Pancreas (tissue), 10 donors: Measurements from ENCODE around the gene TAS2R19. TPM values are rescaled to one million over a fixed set of nuclear protein-coding genes. Genes with fewer than 3 reads are reported as not detected.

Experiments
- ATAC-seq, 4 donors: fragments of 200-7000 bp; cut with Tn5 transposase; one replicate each; pipeline versions ENCODE4 v1.8.0 to v1.9.1; 2020; ENCODE audit warnings: mild to moderate bottlenecking in 4 of 4, moderate library complexity in 4 of 4
- DNase-seq, 6 donors: peaks; one replicate each; pipeline ENCODE4 v3.0.0-alpha.2; 2020
- FAIRE-seq: peaks from 2 replicates; lab custom pipeline; 2012; peaks lifted over from hg19 to GRCh38; lab: Jason Lieb, UNC
- H3K27ac ChIP-seq, 4 donors: fragments of 200-600 bp; sonication (generic); 1 replicate in 3 of 4; 2 replicates in 1 of 4; pipeline versions ENCODE4 v1.5.0 to v1.8.0; 2020
- H3K27me3 ChIP-seq, 4 donors: fragments of 200-600 bp; one replicate each; pipeline ENCODE4 v1.8.0; 2021
- H3K36me3 ChIP-seq, 3 donors: fragments of 200-600 bp; sonication (generic) in 1 of 3; one replicate each; pipeline versions ENCODE4 v1.5.0 to v1.8.0; 2020 to 2021
- H3K4me1 ChIP-seq, 3 donors: fragments of 200-600 bp; one replicate each; pipeline ENCODE4 v1.8.0; 2021
- H3K4me3 ChIP-seq, 4 donors: fragments of 200-600 bp; sonication (generic) in 2 of 4; one replicate each; pipeline versions ENCODE4 v1.5.0 to v1.8.0; 2020 to 2021
- H3K9me3 ChIP-seq, 4 donors: fragments of 200-600 bp; one replicate each; pipeline ENCODE4 v1.8.0; 2021
- CTCF ChIP-seq, 4 donors: fragments of 200-600 bp; sonication (generic) in 3 of 4; IDR thresholded peaks; one replicate each; pipeline versions ENCODE4 v1.5.0 to v1.8.0; 2021; ENCODE audit warnings: antibody characterized with exemption in 4 of 4
- WGBS, 2 donors: extraction: QIAGEN DNeasy Blood & Tissue Kit; methylation state at CpG; one replicate each; pipeline ENCODE4 v1.1.7; 2013; 5-methylcytosine and 5-hydroxymethylcytosine counted together
- intact Hi-C, 3 donors: fragments of 100-400 bp; cut with DNase I; formaldehyde crosslinking; loops; one replicate each; pipeline versions ENCODE4 v1.11.1 to v1.14.2; 2022
- polyA plus RNA-seq, 2 donors: library from polyadenylated mRNA; stranded (reverse); fragments of 200-250 nt; gene quantifications; one replicate each; pipeline ENCODE4 v1.2.3, GENCODE V29; 2013
- total RNA-seq, 6 donors: library from RNA; stranded (reverse); fragmentation: NEBNext Ultra II Directional in 4 of 6; extraction: Animal tissue kit (Norgen Biotek cat#: 25700) in 4 of 6; gene quantifications; one replicate each; pipeline versions ENCODE4 v1.2.1 to v1.2.4, GENCODE V29; 2021 to 2023
- donor health status: healthy with polysubstance abuse.
- donor health status: DM: no; HTN: no; CAD: no; lungs with moderate emphysema.
- donor health status: DM: no; HTN: no; CAD: no.
- donor health status: control.
- donor health status: control.
- donor health status: Bipolar disorder and iron deficiency.
- donor health status: DM: yes; HTN: yes; CAD: no.
- donor health status: DM: no; HTN: no; CAD: no.
- donor health status: DM: no; HTN: no; CAD: no.
- donor health status: DM: yes; HTN: yes; CAD: no.

The TAS2R19 gene
- total and polyA plus RNA-seq, 8 donors, result 0.19 to 2.0 (median 0.89) TPM

- no peaks in the 10 kb centered on the region for H3K27me3 ChIP-seq
- intact Hi-C loops, result no loop called here
- no peak overlapping the region for H3K4me3 ChIP-seq
- ATAC-seq (peak in 1 of 4 donors; percentile 18), FAIRE-seq (no peak), DNase-seq (no peak)
- H3K4me1 ChIP-seq, result no peaks in the 10 kb centered on the region
- 65 to 68% methylated on average over 2 of the region's 2 CpGs for WGBS, 2 donors
- H3K27ac ChIP-seq, result no peak overlapping the region
- TF ChIP-seq CTCF (IDR thresholded peaks at IDR 0.05), result no peak
- H3K36me3 ChIP-seq, result no peaks in the 10 kb centered on the region
- no peaks in the 10 kb centered on the region for H3K9me3 ChIP-seq
These were observed 967 bp upstream of the TAS2R19 start for GRCh38 chr12:11023387-11023786.

- WGBS, 2 donors, result 97 to 98% methylated on average over 1 of the region's 1 CpG
- no peaks in the 10 kb centered on the region for H3K27me3 ChIP-seq
- H3K4me1 ChIP-seq, result no peaks in the 10 kb centered on the region
- no peak for TF ChIP-seq CTCF (IDR thresholded peaks at IDR 0.05)
- no peak overlapping the region for H3K4me3 ChIP-seq
- H3K36me3 ChIP-seq, result no peaks in the 10 kb centered on the region
- no peak overlapping the region for H3K27ac ChIP-seq
- H3K9me3 ChIP-seq, result no peaks in the 10 kb centered on the region
- DNase-seq, result no peak
- FAIRE-seq, result no peak
- no peak for ATAC-seq
- intact Hi-C loops, result loop anchor here in 1 of 3 donors (10.0 kb wide), 1 partner anchor 58 kb away; no protein-coding TSS in a partner anchor
These were observed 5.5 kb downstream of the TAS2R19 start for GRCh38 chr12:11016937-11017336.

- Histone ChIP-seq H3K27me3 (no peaks in the 10 kb centered on the region), H3K36me3 (no peaks in the 10 kb centered on the region), H3K9me3 (no peaks in the 10 kb centered on the region), H3K27ac (no peak overlapping the region), H3K4me1 (no peaks in the 10 kb centered on the region), H3K4me3 (no peak overlapping the region)
- intact Hi-C loops, result loop anchor here in 1 of 3 donors (10.0 kb wide), 1 partner anchor 59 kb away; no protein-coding TSS in a partner anchor
- FAIRE-seq (no peak), DNase-seq (no peak), ATAC-seq (peak in 2 of 4 donors; percentile 24 to 28)
- no peak for TF ChIP-seq CTCF (IDR thresholded peaks at IDR 0.05)
- 83 to 85% methylated on average over 4 of the region's 4 CpGs for WGBS, 2 donors
These were observed 6.5 kb downstream of the TAS2R19 start for GRCh38 chr12:11015775-11016430.

GRCh38 chr12:11014234-11014633, 8.2 kb downstream of the TAS2R19 start:
- no peaks in the 10 kb centered on the region for H3K4me1 ChIP-seq
- no peak overlapping the region for H3K4me3 ChIP-seq
- FAIRE-seq, result no peak
- TF ChIP-seq CTCF (IDR thresholded peaks at IDR 0.05), result no peak
- H3K36me3 ChIP-seq, result no peaks in the 10 kb centered on the region
- no peaks in the 10 kb centered on the region for H3K9me3 ChIP-seq
- DNase-seq, result no peak
- intact Hi-C loops, result loop anchor here in 1 of 3 donors (10.0 kb wide), 1 partner anchor 61 kb away; no protein-coding TSS in a partner anchor
- H3K27ac ChIP-seq, result no peak overlapping the region
- no peaks in the 10 kb centered on the region for H3K27me3 ChIP-seq
- no peak for ATAC-seq

GRCh38 chr12:11007608-11008007, 14.8 kb downstream of the TAS2R19 start:
- DNase-seq, result no peak
- H3K9me3 ChIP-seq, result no peaks in the 10 kb centered on the region
- WGBS, 2 donors, result 95 to 96% methylated on average over 1 of the region's 1 CpG
- no peak overlapping the region for H3K4me3 ChIP-seq
- no peak for TF ChIP-seq CTCF (IDR thresholded peaks at IDR 0.05)
- no peak for ATAC-seq
- no peak for FAIRE-seq
- H3K27me3 ChIP-seq, result no peaks in the 10 kb centered on the region
- no peak overlapping the region for H3K27ac ChIP-seq
- intact Hi-C loops, result no loop called here
- H3K36me3 ChIP-seq, result no peaks in the 10 kb centered on the region
- no peaks in the 10 kb centered on the region for H3K4me1 ChIP-seq
